Progenitor cell of endocrine pancreas (in vitro differentiated cells): ENCODE measurements around the gene PLK3. TPM values are rescaled to one million over a fixed set of nuclear protein-coding genes. Genes with fewer than 3 reads are reported as not detected.

Experiments used
- DNase-seq: peaks from one replicate; pipeline ENCODE4 v3.0.0; 2021; ENCODE audit warnings: low spot score; ENCODE audit not compliant: unreplicated experiment
- H3K27ac Mint-ChIP-seq: 2 replicates; pipeline ENCODE4 v1.8.0; 2021; ENCODE audit warnings: mild to moderate bottlenecking, moderate library complexity, mixed read lengths
- H3K27me3 Mint-ChIP-seq: 2 replicates; pipeline ENCODE4 v1.8.0; 2021; ENCODE audit warnings: mixed read lengths
- H3K36me3 Mint-ChIP-seq: 2 replicates; pipeline ENCODE4 v1.8.0; 2022; ENCODE audit warnings: mixed read lengths; ENCODE audit not compliant: insufficient read depth
- H3K4me1 Mint-ChIP-seq: 2 replicates; pipeline ENCODE4 v1.8.0; 2021; ENCODE audit warnings: low read depth, mixed read lengths
- H3K4me3 Mint-ChIP-seq: 2 replicates; pipeline ENCODE4 v1.8.0; 2021; ENCODE audit warnings: low read depth, mild to moderate bottlenecking, moderate library complexity, mixed read lengths
- H3K9me3 Mint-ChIP-seq: 2 replicates; pipeline ENCODE4 v1.8.0; 2021; ENCODE audit warnings: low read depth, mixed read lengths
- CTCF ChIP-seq: fragments of 200-600 bp; sonication (generic); IDR thresholded peaks from one replicate; pipeline ENCODE4 v1.5.0; 2021; ENCODE audit warnings: antibody characterized with exemption, mild to moderate bottlenecking; ENCODE audit not compliant: unreplicated experiment
- total RNA-seq: library from RNA; stranded (reverse); gene quantifications from 2 replicates; pipeline ENCODE4 v1.2.1, GENCODE V29; 2021

Gene PLK3
- total RNA-seq, 1 donor from 2014 or later = 13.3 TPM

GRCh38 chr1:44775078-44775929 is 24.9 kb upstream of the PLK3 start, which contains the start of gene RPS8:
Gene RPS8, plus strand, starts transcription at chr1:44775540. Its CDS starts 57 bp downstream, at chr1:44775597.
- H3K36me3 Mint-ChIP-seq = peaks cover 22% of the 10 kb centered on the region
- H3K27me3 Mint-ChIP-seq = no peaks in the 10 kb centered on the region
- H3K27ac Mint-ChIP-seq = peak within 1 kb of the TSS; percentile 98
- no peaks in the 10 kb centered on the region for H3K9me3 Mint-ChIP-seq
- no peak for TF ChIP-seq CTCF
- H3K4me1 Mint-ChIP-seq = peaks cover 18% of the 10 kb centered on the region
- H3K4me3 Mint-ChIP-seq = peak within 1 kb of the TSS; percentile 94
- DNase-seq = peak; percentile 72

GRCh38 chr1:44775930-44776729 is 24.0 kb upstream of the PLK3 start:
- Mint-ChIP-seq H3K36me3 (peaks cover 23% of the 10 kb centered on the region), H3K9me3 (no peaks in the 10 kb centered on the region)
- no peak for TF ChIP-seq CTCF

GRCh38 chr1:44776730-44777068 is 23.5 kb upstream of the PLK3 start:
- no peaks in the 10 kb centered on the region for H3K9me3 Mint-ChIP-seq
- peaks cover 27% of the 10 kb centered on the region for H3K36me3 Mint-ChIP-seq
- TF ChIP-seq CTCF = no peak
- peaks cover 18% of the 10 kb centered on the region for H3K4me1 Mint-ChIP-seq
- peak overlapping the region; percentile 93 for H3K27ac Mint-ChIP-seq
- DNase-seq = no peak
- H3K4me3 Mint-ChIP-seq = peak overlapping the region; percentile 94
- no peaks in the 10 kb centered on the region for H3K27me3 Mint-ChIP-seq

More at GRCh38 chr1:44775930-44776729, 24.0 kb upstream of the PLK3 start:
- peak overlapping the region; percentile 93 for H3K27ac Mint-ChIP-seq
- no peaks in the 10 kb centered on the region for H3K27me3 Mint-ChIP-seq
- no peak for DNase-seq
- peaks cover 18% of the 10 kb centered on the region for H3K4me1 Mint-ChIP-seq
- peak overlapping the region; percentile 94 for H3K4me3 Mint-ChIP-seq

- Mint-ChIP-seq H3K9me3 (no peaks in the 10 kb centered on the region), H3K36me3 (peaks cover 28% of the 10 kb centered on the region), H3K27me3 (no peaks in the 10 kb centered on the region), H3K4me3 (peak overlapping the region; percentile 94), H3K27ac (peak overlapping the region; percentile 91), H3K4me1 (peaks cover 18% of the 10 kb centered on the region)
- no peak for TF ChIP-seq CTCF
- DNase-seq = no peak
Measured at GRCh38 chr1:44777547-44777946, 22.6 kb upstream of the PLK3 start.

- peak overlapping the region; percentile 91 for H3K27ac Mint-ChIP-seq
- TF ChIP-seq CTCF = no peak
- peaks cover 18% of the 10 kb centered on the region for H3K4me1 Mint-ChIP-seq
- H3K9me3 Mint-ChIP-seq = no peaks in the 10 kb centered on the region
- DNase-seq = no peak
- H3K27me3 Mint-ChIP-seq = no peaks in the 10 kb centered on the region
- H3K36me3 Mint-ChIP-seq = peaks cover 28% of the 10 kb centered on the region
- peak overlapping the region; percentile 94 for H3K4me3 Mint-ChIP-seq
Measured at GRCh38 chr1:44777969-44778635, 22.1 kb upstream of the PLK3 start.
